ENCODE results near the gene DYNC1LI1.
"Not testable (repeated sequence)": the region's sequence is repeated elsewhere in the genome, so short reads cannot be mapped to it uniquely, and the experiment has no call there.

DNA sequence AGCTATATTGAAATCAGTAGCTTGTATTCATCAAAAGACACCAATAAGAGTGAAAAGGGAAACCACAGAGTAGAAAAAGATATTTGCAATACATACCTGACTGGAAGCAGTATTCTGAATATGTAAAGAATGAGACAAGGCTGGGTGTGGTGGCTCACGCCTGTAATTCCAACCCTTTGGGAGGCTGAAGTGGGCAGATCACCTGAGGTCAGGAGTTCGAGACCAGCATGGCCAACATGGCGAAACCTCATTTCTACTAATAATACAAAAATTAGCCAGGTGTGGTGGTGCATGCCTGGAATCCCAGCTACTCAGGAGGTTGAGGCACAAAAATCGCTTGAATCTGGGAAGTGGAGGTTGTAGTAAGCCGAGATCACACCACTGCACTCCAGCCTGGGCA lies 51.7 kb downstream of the DYNC1LI1 start:
- TF ChIP-seq, protein P1, sequence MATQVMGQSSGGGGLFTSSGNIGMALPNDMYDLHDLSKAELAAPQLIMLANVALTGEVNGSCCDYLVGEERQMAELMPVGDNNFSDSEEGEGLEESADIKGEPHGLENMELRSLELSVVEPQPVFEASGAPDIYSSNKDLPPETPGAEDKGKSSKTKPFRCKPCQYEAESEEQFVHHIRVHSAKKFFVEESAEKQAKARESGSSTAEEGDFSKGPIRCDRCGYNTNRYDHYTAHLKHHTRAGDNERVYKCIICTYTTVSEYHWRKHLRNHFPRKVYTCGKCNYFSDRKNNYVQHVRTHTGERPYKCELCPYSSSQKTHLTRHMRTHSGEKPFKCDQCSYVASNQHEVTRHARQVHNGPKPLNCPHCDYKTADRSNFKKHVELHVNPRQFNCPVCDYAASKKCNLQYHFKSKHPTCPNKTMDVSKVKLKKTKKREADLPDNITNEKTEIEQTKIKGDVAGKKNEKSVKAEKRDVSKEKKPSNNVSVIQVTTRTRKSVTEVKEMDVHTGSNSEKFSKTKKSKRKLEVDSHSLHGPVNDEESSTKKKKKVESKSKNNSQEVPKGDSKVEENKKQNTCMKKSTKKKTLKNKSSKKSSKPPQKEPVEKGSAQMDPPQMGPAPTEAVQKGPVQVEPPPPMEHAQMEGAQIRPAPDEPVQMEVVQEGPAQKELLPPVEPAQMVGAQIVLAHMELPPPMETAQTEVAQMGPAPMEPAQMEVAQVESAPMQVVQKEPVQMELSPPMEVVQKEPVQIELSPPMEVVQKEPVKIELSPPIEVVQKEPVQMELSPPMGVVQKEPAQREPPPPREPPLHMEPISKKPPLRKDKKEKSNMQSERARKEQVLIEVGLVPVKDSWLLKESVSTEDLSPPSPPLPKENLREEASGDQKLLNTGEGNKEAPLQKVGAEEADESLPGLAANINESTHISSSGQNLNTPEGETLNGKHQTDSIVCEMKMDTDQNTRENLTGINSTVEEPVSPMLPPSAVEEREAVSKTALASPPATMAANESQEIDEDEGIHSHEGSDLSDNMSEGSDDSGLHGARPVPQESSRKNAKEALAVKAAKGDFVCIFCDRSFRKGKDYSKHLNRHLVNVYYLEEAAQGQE (IDR thresholded peaks at IDR 0.05; ENCODE audit: borderline replicate concordance): not testable (repeated sequence)
- TF ChIP-seq EZH2 (IDR thresholded peaks at IDR 0.05; ENCODE audit: borderline replicate concordance, insufficient read depth, low read length, poor library complexity, severe bottlenecking); MXI1 (conservative IDR thresholded peaks at IDR 0.05; ENCODE audit: poor library complexity, severe bottlenecking); EP300 (conservative IDR thresholded peaks at IDR 0.05; ENCODE audit: poor library complexity, severe bottlenecking); POLR2AphosphoS5 (IDR thresholded peaks at IDR 0.05); TAF1 (IDR thresholded peaks at IDR 0.05; ENCODE audit: low read depth); SMC3 (conservative IDR thresholded peaks at IDR 0.05; ENCODE audit: poor library complexity); RAD21 (conservative IDR thresholded peaks at IDR 0.05): not testable (repeated sequence)
- TF ChIP-seq, protein P2, sequence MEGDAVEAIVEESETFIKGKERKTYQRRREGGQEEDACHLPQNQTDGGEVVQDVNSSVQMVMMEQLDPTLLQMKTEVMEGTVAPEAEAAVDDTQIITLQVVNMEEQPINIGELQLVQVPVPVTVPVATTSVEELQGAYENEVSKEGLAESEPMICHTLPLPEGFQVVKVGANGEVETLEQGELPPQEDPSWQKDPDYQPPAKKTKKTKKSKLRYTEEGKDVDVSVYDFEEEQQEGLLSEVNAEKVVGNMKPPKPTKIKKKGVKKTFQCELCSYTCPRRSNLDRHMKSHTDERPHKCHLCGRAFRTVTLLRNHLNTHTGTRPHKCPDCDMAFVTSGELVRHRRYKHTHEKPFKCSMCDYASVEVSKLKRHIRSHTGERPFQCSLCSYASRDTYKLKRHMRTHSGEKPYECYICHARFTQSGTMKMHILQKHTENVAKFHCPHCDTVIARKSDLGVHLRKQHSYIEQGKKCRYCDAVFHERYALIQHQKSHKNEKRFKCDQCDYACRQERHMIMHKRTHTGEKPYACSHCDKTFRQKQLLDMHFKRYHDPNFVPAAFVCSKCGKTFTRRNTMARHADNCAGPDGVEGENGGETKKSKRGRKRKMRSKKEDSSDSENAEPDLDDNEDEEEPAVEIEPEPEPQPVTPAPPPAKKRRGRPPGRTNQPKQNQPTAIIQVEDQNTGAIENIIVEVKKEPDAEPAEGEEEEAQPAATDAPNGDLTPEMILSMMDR (IDR thresholded peaks at IDR 0.05; ENCODE audit: poor library complexity, severe bottlenecking): not testable (repeated sequence)

Measured in neural cell (in vitro differentiated cells).